GM13977 (cell line): ENCODE results near the gene FRMD7.
"Not testable (repeated sequence)": the region's sequence is repeated elsewhere in the genome, so short reads cannot be mapped to it uniquely, and the experiment has no call there.

Source experiments
- DNase-seq: peaks from one replicate; pipeline ENCODE4 v3.0.0; 2012; ENCODE audit warnings: low spot score
- in situ Hi-C: fragments of 300-500 bp; cut with MboI; formaldehyde crosslinking; loops from one replicate; pipeline ENCODE4 v1.12.0; 2022; ENCODE audit warnings: low sequenced_read_pairs, low pct_unique_long_range_greater_than_20kb, mixed read lengths, inconsistent platforms; ENCODE audit not compliant: unreplicated experiment
- TF ChIP-seq, protein P1 (sequence below): IDR thresholded peaks from 2 replicates; pipeline ENCODE4 v1.5.1; 2012; ENCODE audit warnings: mild to moderate bottlenecking, control low read depth; ENCODE audit not compliant: insufficient read depth; ENCODE audit errors: extremely low read depth, missing control alignments

The FRMD7 gene

DNA sequence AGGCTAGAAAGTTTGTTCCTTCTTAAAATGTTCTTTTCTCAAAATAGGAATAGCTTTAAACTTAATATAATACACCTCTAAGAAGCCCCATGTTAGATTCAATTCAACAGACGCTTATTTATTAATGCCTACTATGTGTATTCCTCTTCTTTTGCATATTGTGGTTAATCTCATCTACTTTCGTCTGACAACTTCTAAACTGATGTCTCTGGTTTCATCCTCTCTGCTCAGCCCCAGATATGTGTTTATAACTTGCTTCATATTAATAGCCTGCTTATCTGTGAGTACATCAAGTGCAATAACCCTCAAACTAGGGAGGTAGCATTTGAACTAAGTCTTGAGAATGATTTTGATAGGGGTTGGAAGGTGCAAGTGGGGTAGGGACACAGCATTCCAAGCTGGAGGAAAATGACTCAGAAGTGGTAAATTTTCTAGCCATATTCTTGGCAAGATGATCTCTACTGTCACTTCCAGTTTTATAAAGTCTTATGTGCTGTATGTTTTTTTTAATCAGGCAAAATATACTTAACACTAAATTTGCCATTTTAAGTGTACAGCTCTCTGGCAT is 67.8 kb downstream of the FRMD7 start:
- DNase-seq = no peak
- in situ Hi-C loops = no loop called here
- TF ChIP-seq, protein P1, sequence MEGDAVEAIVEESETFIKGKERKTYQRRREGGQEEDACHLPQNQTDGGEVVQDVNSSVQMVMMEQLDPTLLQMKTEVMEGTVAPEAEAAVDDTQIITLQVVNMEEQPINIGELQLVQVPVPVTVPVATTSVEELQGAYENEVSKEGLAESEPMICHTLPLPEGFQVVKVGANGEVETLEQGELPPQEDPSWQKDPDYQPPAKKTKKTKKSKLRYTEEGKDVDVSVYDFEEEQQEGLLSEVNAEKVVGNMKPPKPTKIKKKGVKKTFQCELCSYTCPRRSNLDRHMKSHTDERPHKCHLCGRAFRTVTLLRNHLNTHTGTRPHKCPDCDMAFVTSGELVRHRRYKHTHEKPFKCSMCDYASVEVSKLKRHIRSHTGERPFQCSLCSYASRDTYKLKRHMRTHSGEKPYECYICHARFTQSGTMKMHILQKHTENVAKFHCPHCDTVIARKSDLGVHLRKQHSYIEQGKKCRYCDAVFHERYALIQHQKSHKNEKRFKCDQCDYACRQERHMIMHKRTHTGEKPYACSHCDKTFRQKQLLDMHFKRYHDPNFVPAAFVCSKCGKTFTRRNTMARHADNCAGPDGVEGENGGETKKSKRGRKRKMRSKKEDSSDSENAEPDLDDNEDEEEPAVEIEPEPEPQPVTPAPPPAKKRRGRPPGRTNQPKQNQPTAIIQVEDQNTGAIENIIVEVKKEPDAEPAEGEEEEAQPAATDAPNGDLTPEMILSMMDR = no peak

DNA sequence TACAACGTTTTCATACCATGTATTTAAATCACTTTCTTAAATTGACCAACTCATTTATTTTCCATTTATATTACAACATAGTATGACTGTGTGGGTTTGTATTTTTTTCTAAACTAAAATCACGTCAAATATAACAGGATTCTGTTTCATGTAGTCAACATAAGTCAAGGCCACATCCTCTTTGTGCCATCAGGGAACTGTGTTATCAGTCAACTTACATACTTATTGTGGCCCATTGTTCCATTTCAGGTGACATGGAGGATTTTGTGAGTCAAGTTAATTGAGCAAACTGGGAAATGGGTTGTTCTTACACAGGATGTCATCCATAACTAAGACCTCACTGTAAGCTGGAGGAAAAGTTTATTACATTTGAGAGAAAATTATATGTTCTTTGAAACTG is 68.8 kb downstream of the FRMD7 start:
- TF ChIP-seq, protein P1 = no peak
- no peak for DNase-seq
- in situ Hi-C loops = no loop called here

DNA sequence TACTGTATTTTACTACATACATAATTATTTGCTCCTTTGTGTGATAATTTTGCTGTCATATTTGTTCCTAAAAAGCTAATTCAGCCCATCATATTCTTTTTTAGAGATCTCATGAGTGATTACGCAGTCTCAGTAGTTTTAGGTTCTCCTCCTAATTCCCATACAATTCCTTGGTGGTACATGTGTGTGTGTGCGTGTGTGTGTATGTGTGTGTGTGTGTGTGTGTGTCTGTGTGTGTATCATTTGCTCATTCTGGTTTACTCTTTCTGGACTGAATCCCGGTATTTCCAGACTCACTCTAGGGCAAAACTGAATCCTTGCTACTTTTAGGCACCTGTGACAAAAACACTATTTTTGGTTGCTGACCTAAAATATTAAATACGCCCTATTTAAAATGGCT is 69.8 kb downstream of the FRMD7 start:
- in situ Hi-C loops = no loop called here
- TF ChIP-seq, protein P1 = no peak

DNA sequence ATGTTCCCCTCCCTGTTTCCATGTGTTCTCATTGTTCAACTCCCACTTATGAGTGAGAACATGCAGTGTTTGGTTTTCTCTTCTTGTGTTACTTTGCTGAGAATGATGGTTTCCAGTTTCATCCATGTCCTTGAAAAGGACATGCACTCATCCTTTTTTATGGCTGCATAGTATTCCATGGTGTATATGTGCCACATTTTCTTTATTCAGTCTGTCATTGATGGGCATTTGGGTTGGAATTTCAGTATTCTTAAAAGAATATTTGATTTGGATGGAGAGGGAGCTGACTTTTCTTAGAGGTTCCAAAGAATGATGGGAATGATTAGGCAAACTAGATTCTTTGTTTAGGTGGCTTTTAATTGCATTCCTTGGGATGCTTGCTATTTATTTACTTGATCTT is 76.0 kb downstream of the FRMD7 start:
- in situ Hi-C loops = not testable (repeated sequence)

More for the DNA sequence above, 69.8 kb downstream of the FRMD7 start:
- no peak for DNase-seq

DNA sequence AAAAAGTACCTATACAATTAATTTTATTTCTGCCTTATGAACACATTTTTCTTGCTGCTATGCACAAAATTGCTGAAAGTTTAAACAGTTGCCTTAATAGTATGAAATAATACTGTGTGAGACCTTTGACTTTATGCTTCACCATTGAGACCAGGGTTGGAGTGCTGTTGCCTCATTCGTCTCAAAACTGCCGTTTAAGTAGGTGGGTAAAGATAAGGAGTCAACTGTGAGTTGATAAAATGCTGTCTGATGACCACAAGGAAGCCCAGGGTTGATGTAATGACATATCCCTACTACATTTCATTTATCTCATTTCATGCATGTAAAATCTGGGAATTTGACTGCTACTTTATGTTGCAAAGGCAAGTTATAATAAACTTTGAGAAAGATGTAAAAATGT is 81.3 kb downstream of the FRMD7 start:
- no peak for DNase-seq
- in situ Hi-C loops = no loop called here
- TF ChIP-seq, protein P1 = no peak

More for the DNA sequence above, 76.0 kb downstream of the FRMD7 start:
- not testable (repeated sequence) for DNase-seq

DNA sequence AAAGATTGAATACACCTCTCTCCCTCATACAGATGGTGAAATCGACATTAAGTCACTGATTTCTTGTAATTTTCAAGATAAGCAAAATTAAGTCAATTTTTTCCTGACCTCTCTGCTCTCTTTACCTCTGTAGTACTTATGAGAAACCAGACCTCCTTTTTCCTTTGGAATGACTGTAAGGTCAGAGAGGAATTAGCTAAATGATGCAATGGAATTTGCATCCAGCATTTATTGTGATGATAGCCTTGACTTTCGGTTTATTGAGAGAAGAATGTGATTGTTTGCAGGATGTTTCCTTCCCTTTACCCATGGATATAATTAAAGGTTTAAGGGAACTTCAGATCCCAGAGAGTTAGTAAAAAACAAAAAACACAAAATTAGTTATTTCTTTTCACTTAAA is 82.4 kb downstream of the FRMD7 start:
- TF ChIP-seq, protein P1 = no peak
- in situ Hi-C loops = no loop called here
- DNase-seq = no peak

DNA sequence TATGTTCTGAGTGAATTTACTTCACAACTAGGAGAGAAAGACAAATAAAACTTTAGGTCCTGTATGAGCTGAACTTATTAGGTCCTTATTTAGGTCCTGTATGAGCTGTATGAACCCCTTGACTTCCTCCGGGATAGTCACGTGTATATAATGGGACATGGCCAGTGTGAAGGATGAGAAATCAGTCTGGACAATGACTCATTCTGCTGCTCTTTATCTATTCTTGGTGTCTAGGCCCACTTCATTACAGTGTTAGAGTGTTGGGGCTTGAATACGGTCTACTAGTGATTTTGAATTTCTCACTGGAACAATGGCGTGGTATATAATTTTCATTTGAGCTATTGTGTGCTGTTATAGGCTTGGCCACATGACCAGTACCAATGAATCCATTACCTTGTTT is 82.9 kb downstream of the FRMD7 start:
- no peak for DNase-seq
- in situ Hi-C loops = no loop called here

More for the DNA sequence above, 82.9 kb downstream of the FRMD7 start:
- TF ChIP-seq, protein P1 = no peak
